Stimulated activated naive CD8-positive, alpha-beta T cell treated with anti-CD3 and anti-CD28 coated beads, Interleukin-15, Interleukin-2, amounts not matched to agents 100 ng/mL and 50 ng/mL, for 24 hours (primary cell): ENCODE measurements around the gene HIP1.
"Not testable (repeated sequence)": the region's sequence is repeated elsewhere in the genome, so short reads cannot be mapped to it uniquely, and the experiment has no call there.

ENCODE experiments used
- H3K27ac Mint-ChIP-seq: one replicate; pipeline ENCODE4 v1.8.0; 2021; ENCODE audit warnings: mild to moderate bottlenecking, mixed read lengths
- H3K27me3 Mint-ChIP-seq: one replicate; pipeline ENCODE4 v1.8.0; 2021; ENCODE audit warnings: mixed read lengths
- H3K36me3 Mint-ChIP-seq: one replicate; pipeline ENCODE4 v1.8.0; 2021; ENCODE audit warnings: low read depth, mixed read lengths
- H3K4me1 Mint-ChIP-seq: one replicate; pipeline ENCODE4 v1.8.0; 2021; ENCODE audit warnings: low read depth, mixed read lengths
- H3K4me3 Mint-ChIP-seq: one replicate; pipeline ENCODE4 v1.8.0; 2021; ENCODE audit warnings: mild to moderate bottlenecking, mixed read lengths
- H3K9me3 Mint-ChIP-seq: one replicate; pipeline ENCODE4 v1.8.0; 2021; ENCODE audit warnings: mixed read lengths

HIP1 gene

GRCh38 chr7:75637854-75638593 lies 100.7 kb downstream of the HIP1 start:
- Mint-ChIP-seq H3K27me3 (no peaks in the 10 kb centered on the region), H3K9me3 (no peaks in the 10 kb centered on the region), H3K27ac (no peak overlapping the region), H3K4me1 (peaks cover 8% of the 10 kb centered on the region), H3K36me3 (no peaks in the 10 kb centered on the region), H3K4me3 (peak overlapping the region; percentile 48)

- H3K27me3 Mint-ChIP-seq, result no peaks in the 10 kb centered on the region
- H3K4me3 Mint-ChIP-seq, result no peak overlapping the region
- no peak overlapping the region for H3K27ac Mint-ChIP-seq
- no peaks in the 10 kb centered on the region for H3K36me3 Mint-ChIP-seq
- no peaks in the 10 kb centered on the region for H3K9me3 Mint-ChIP-seq
- H3K4me1 Mint-ChIP-seq, result peaks cover 11% of the 10 kb centered on the region
Measured at GRCh38 chr7:75635036-75635435, 103.7 kb downstream of the HIP1 start.

DNA sequence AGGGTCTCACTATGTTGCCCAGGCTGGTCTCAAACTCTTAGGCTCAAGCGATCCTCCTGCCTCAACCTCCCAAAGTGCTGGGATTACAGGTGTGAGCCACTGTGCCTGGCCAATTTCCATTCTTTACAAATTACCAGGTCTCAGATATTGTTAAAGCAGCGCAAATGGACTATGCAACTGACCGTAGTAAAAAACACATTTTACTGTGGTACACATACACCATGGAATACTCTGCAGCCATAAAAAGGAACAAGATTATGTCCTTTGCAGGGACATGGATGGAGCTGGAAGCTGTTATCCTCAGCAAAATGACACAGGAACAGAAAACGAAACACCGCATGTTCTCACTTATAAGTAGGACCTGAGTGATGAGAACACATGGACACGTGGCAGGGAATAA lies 106.2 kb downstream of the HIP1 start:
- H3K36me3 Mint-ChIP-seq, H3K9me3 Mint-ChIP-seq, H3K27me3 Mint-ChIP-seq, H3K27ac Mint-ChIP-seq, H3K4me1 Mint-ChIP-seq, H3K4me3 Mint-ChIP-seq: not testable (repeated sequence)

- Mint-ChIP-seq H3K27me3 (no peaks in the 10 kb centered on the region), H3K9me3 (peaks cover 9% of the 10 kb centered on the region), H3K36me3 (peaks cover 4% of the 10 kb centered on the region), H3K27ac (no peak overlapping the region), H3K4me1 (peaks cover 7% of the 10 kb centered on the region), H3K4me3 (no peak overlapping the region)
Measured at GRCh38 chr7:75631711-75632110, 107.0 kb downstream of the HIP1 start.

DNA sequence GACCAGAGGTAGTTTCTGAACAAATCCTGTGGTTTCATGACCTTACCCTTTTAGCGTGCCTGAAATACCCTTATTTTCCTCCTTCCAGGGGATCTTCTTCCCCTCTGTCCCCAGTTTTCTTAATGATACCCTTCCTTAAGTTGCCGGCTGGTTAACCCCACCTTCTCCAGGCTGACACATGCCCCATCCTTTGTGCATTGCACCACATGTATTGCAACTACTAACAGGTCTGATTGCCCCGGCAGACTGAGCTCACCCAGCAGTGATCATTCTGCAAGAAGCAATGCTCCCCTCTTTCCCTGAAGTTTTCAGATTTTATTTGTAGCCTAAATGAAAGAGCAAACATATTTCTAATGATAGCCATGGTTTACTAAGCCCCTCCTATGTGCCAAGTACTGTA lies 108.2 kb downstream of the HIP1 start:
- Mint-ChIP-seq H3K9me3 (peaks cover 12% of the 10 kb centered on the region), H3K36me3 (peaks cover 4% of the 10 kb centered on the region), H3K4me3 (no peak overlapping the region), H3K27me3 (no peaks in the 10 kb centered on the region), H3K27ac (no peak overlapping the region), H3K4me1 (peaks cover 7% of the 10 kb centered on the region)

GRCh38 chr7:75629044-75629443 lies 109.7 kb downstream of the HIP1 start:
- H3K27me3 Mint-ChIP-seq, result no peaks in the 10 kb centered on the region
- H3K4me1 Mint-ChIP-seq, result peaks cover 11% of the 10 kb centered on the region
- H3K9me3 Mint-ChIP-seq, result peaks cover 12% of the 10 kb centered on the region
- H3K27ac Mint-ChIP-seq, result no peak overlapping the region
- H3K36me3 Mint-ChIP-seq, result peaks cover 4% of the 10 kb centered on the region
- H3K4me3 Mint-ChIP-seq, result no peak overlapping the region

GRCh38 chr7:75628055-75628454 lies 110.7 kb downstream of the HIP1 start:
- Mint-ChIP-seq H3K4me3 (no peak overlapping the region), H3K27me3 (no peaks in the 10 kb centered on the region), H3K9me3 (peaks cover 12% of the 10 kb centered on the region), H3K4me1 (peaks cover 13% of the 10 kb centered on the region), H3K27ac (no peak overlapping the region), H3K36me3 (peaks cover 4% of the 10 kb centered on the region)

- Mint-ChIP-seq H3K4me1 (peaks cover 13% of the 10 kb centered on the region), H3K27ac (no peak overlapping the region), H3K9me3 (peaks cover 12% of the 10 kb centered on the region), H3K27me3 (no peaks in the 10 kb centered on the region), H3K36me3 (peaks cover 4% of the 10 kb centered on the region), H3K4me3 (no peak overlapping the region)
Measured at GRCh38 chr7:75626954-75627353, 111.8 kb downstream of the HIP1 start.

- peaks cover 17% of the 10 kb centered on the region for H3K4me1 Mint-ChIP-seq
- peaks cover 12% of the 10 kb centered on the region for H3K9me3 Mint-ChIP-seq
- no peaks in the 10 kb centered on the region for H3K27me3 Mint-ChIP-seq
- H3K4me3 Mint-ChIP-seq, result no peak overlapping the region
- no peak overlapping the region for H3K27ac Mint-ChIP-seq
- H3K36me3 Mint-ChIP-seq, result peaks cover 4% of the 10 kb centered on the region
Measured at GRCh38 chr7:75625868-75626267, 112.9 kb downstream of the HIP1 start.

- Mint-ChIP-seq H3K27me3 (no peaks in the 10 kb centered on the region), H3K4me3 (no peak overlapping the region), H3K36me3 (peaks cover 4% of the 10 kb centered on the region), H3K9me3 (peaks cover 12% of the 10 kb centered on the region), H3K4me1 (peaks cover 20% of the 10 kb centered on the region), H3K27ac (peak overlapping the region; percentile 24)
Measured at GRCh38 chr7:75624134-75624832, 114.5 kb downstream of the HIP1 start.

- no peak overlapping the region for H3K4me3 Mint-ChIP-seq
- peak overlapping the region; percentile 65 for H3K27ac Mint-ChIP-seq
- H3K4me1 Mint-ChIP-seq, result peaks cover 22% of the 10 kb centered on the region
- peaks cover 4% of the 10 kb centered on the region for H3K36me3 Mint-ChIP-seq
- peaks cover 9% of the 10 kb centered on the region for H3K9me3 Mint-ChIP-seq
- no peaks in the 10 kb centered on the region for H3K27me3 Mint-ChIP-seq
Measured at GRCh38 chr7:75623390-75624133, 115.2 kb downstream of the HIP1 start.

- Mint-ChIP-seq H3K9me3 (peaks cover 3% of the 10 kb centered on the region), H3K4me3 (no peak overlapping the region), H3K27me3 (no peaks in the 10 kb centered on the region), H3K4me1 (peaks cover 44% of the 10 kb centered on the region), H3K27ac (no peak overlapping the region), H3K36me3 (no peaks in the 10 kb centered on the region)
Measured at GRCh38 chr7:75621124-75621523, 117.6 kb downstream of the HIP1 start.

DNA sequence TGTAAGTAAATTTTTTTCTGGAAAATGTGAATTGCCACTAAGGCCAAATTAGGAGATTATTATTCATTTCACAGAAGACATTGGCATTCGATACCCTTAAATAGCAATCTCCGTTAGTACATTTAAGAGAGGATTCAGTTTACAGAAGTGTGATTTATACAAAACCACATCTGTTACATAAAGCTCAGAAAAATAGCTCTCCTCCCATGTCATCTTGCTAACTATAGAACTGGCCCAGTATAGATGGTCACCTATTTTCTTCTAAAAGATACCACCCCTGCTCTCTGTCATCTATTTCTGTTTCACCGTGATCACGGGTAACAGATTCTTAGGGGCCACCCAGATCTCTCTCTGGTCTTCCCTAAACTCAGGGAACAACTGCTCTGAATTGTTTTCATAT lies 119.1 kb downstream of the HIP1 start:
- Mint-ChIP-seq H3K27ac (no peak overlapping the region), H3K27me3 (no peaks in the 10 kb centered on the region), H3K9me3 (no peaks in the 10 kb centered on the region), H3K36me3 (no peaks in the 10 kb centered on the region), H3K4me3 (no peak overlapping the region), H3K4me1 (peaks cover 42% of the 10 kb centered on the region)

GRCh38 chr7:75617634-75618234 lies 121.0 kb downstream of the HIP1 start:
- peak overlapping the region; percentile 83 for H3K27ac Mint-ChIP-seq
- H3K4me1 Mint-ChIP-seq, result peaks cover 38% of the 10 kb centered on the region
- H3K4me3 Mint-ChIP-seq, result peak overlapping the region; percentile 63
- H3K9me3 Mint-ChIP-seq, result no peaks in the 10 kb centered on the region
- no peaks in the 10 kb centered on the region for H3K36me3 Mint-ChIP-seq
- H3K27me3 Mint-ChIP-seq, result no peaks in the 10 kb centered on the region
